ENCODE data around the gene LDLRAD3.
A peak's percentile ranks its signal among the peaks of the same experiment; 100 is the strongest.

LDLRAD3 gene

DNA sequence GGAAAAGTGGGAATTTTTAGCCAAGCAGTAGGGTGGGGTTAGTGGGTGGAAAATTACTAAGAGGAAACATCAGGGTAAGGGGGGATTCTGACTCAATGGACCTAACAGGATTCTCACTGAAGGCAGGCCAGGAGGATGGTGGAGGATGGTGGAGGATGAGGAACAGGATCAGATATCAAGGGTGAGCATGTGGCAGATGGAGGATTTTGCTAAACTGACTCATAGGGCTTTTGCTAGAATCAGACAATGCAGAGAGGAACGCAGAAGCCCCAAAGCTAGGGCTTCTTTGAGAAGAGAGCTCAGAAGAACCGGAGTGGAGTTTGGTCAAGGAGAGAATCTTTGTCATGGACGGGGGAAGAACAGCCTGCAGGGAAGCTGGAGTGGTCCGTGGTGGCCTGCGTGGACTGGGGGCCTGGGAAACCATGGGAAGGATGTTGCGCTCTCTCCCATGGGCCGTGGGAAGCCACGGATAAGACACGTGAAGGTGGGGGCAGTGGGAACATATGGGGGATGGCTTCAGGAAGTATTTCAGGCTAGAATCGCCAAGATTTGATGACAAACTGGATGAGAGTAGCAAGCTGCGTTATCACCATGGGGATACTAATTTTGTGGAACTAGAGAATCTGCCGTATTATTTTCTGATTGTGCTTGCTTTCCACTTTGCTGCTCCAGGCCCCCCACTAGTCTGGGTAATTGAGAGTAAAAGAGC lies 165.2 kb downstream of the LDLRAD3 start:
- Histone ChIP-seq H3K4me3 (ENCODE audit: low read depth, low read length) (no peak overlapping the region), H3K9ac (ENCODE audit: low read depth, low read length) (peak overlapping the region; percentile 10), H3K27me3 (ENCODE audit: control insufficient read depth, insufficient read depth, low read length) (no peaks in the 10 kb centered on the region), H3K4me1 (ENCODE audit: control insufficient read depth, insufficient read depth, low read length) (peaks cover 29% of the 10 kb centered on the region), H3K9me3 (ENCODE audit: control insufficient read depth, insufficient read depth, low read length) (no peaks in the 10 kb centered on the region), H3K36me3 (ENCODE audit: control insufficient read depth, insufficient read depth, low read length) (no peaks in the 10 kb centered on the region)

DNA sequence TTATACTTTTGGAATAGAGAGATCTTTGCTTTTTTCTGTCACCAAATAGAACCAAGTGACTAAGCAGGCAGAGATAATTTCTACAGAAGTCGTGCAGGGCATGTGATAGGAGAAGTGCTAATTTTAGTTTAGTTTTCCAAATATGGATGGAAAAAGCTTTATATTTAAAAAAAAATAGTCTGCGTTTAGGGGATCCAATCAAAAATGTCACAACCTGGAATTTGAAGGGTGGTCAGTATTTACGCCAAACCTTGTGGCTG lies 165.7 kb downstream of the LDLRAD3 start:
- H3K4me3 ChIP-seq (ENCODE audit: low read depth, low read length): no peak overlapping the region
- H3K9ac ChIP-seq (ENCODE audit: low read depth, low read length): no peak overlapping the region
- no peaks in the 10 kb centered on the region for H3K36me3 ChIP-seq (ENCODE audit: control insufficient read depth, insufficient read depth, low read length)
- no peaks in the 10 kb centered on the region for H3K9me3 ChIP-seq (ENCODE audit: control insufficient read depth, insufficient read depth, low read length)
- H3K4me1 ChIP-seq (ENCODE audit: control insufficient read depth, insufficient read depth, low read length): peaks cover 29% of the 10 kb centered on the region
- no peaks in the 10 kb centered on the region for H3K27me3 ChIP-seq (ENCODE audit: control insufficient read depth, insufficient read depth, low read length)

DNA sequence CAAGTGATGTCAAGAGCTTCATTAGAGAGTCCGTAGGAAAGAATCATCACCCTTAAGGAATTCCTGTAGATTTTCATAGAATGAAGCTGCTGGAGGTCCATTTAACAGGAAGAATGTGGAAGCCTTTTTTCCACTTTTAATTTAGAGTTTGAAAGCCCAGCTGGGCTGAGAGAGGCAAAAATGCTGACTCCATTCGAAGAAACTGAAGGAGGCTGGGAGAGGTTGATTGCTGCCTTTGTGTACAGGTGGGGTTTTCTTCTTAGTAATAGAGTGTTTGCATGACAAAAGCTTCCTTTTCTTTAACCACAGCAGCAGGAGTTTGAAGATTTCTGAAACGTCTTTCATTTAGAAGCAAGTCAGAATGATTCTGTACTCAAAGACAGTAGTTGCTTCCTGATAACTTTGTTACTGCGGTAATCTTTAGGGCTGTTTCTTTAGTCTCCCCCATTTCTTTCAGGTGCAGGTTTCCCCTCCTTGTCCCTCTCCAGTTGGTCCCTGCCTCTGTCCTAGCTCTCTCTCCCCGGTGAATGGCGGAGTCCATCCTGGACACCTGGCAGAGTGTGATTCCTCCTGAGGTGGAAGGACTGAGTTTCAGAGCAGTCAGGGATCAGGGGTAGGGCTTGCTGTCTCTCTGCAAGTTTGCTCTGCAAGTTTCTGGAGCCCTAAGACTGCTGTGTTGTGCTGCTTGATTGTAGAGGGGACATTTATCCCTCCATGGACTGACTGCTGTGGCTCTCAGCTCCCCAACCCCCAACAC lies 166.2 kb downstream of the LDLRAD3 start:
- Histone ChIP-seq H3K9me3 (ENCODE audit: control insufficient read depth, insufficient read depth, low read length) (no peaks in the 10 kb centered on the region), H3K36me3 (ENCODE audit: control insufficient read depth, insufficient read depth, low read length) (no peaks in the 10 kb centered on the region), H3K9ac (ENCODE audit: low read depth, low read length) (peak overlapping the region; percentile 77), H3K27me3 (ENCODE audit: control insufficient read depth, insufficient read depth, low read length) (no peaks in the 10 kb centered on the region), H3K4me1 (ENCODE audit: control insufficient read depth, insufficient read depth, low read length) (peaks cover 28% of the 10 kb centered on the region), H3K4me3 (ENCODE audit: low read depth, low read length) (peak overlapping the region; percentile 18)

DNA sequence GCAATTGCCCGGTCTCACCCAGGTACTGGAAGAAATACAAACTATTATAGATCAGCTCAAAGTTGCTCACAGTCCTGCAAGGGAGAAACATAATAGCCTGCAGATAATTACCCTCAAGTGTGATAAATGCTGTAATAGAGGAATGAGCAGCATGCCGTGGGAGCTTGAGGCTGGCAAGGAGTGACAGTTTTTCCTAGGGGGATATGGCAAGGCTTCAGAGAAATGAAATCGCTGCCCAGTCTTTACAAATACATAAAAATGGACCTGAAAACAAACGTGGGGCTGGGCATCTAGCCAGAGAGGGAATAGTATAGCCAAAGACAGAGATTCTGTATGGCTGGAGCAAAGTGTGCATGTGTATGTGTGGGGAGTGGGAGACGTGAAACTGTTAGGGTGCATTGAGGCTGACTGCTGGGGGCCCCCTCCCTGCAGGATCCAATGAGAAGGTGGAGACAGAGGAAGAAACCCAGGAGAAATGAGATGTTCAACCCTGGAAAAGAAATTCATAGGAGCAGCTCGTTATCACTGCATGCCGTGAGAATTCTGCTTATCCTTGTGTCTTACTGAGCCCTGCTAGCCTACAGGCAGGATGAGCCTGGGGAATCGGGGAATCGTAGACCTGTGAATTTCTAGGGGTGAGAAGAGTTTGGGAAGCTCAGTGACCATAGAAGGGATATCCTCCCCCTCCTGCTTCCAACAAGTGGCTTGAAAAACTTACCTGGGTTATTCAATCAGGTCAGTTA lies 167.0 kb downstream of the LDLRAD3 start:
- no peaks in the 10 kb centered on the region for H3K27me3 ChIP-seq (ENCODE audit: control insufficient read depth, insufficient read depth, low read length)
- H3K9me3 ChIP-seq (ENCODE audit: control insufficient read depth, insufficient read depth, low read length): no peaks in the 10 kb centered on the region
- H3K9ac ChIP-seq (ENCODE audit: low read depth, low read length): peak overlapping the region; percentile 77
- peaks cover 20% of the 10 kb centered on the region for H3K4me1 ChIP-seq (ENCODE audit: control insufficient read depth, insufficient read depth, low read length)
- H3K4me3 ChIP-seq (ENCODE audit: low read depth, low read length): peak overlapping the region; percentile 18
- H3K36me3 ChIP-seq (ENCODE audit: control insufficient read depth, insufficient read depth, low read length): peaks cover 2% of the 10 kb centered on the region

DNA sequence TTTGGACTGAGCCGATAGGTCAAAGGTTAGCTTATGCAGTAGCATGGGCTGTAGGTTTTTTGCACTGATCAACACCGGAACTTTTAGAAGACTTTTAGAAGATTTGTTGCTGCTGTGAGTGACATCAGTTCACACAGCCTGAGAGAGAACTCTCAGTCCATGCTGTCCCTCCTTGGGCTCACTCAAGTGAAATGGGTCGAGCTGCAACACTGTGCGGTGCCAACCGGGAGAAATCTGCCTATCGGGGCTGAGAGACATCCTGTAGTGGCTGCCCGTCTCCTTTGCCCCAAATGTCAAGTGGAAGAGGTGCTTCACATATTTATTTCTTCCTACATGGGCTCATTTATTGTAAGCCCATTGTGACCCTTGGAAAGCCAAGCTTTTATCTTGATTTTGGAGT lies 170.2 kb downstream of the LDLRAD3 start:
- Histone ChIP-seq H3K4me3 (ENCODE audit: low read depth, low read length) (no peak overlapping the region), H3K36me3 (ENCODE audit: control insufficient read depth, insufficient read depth, low read length) (peaks cover 2% of the 10 kb centered on the region), H3K9ac (ENCODE audit: low read depth, low read length) (no peak overlapping the region), H3K4me1 (ENCODE audit: control insufficient read depth, insufficient read depth, low read length) (peaks cover 17% of the 10 kb centered on the region), H3K27me3 (ENCODE audit: control insufficient read depth, insufficient read depth, low read length) (no peaks in the 10 kb centered on the region), H3K9me3 (ENCODE audit: control insufficient read depth, insufficient read depth, low read length) (no peaks in the 10 kb centered on the region)

DNA sequence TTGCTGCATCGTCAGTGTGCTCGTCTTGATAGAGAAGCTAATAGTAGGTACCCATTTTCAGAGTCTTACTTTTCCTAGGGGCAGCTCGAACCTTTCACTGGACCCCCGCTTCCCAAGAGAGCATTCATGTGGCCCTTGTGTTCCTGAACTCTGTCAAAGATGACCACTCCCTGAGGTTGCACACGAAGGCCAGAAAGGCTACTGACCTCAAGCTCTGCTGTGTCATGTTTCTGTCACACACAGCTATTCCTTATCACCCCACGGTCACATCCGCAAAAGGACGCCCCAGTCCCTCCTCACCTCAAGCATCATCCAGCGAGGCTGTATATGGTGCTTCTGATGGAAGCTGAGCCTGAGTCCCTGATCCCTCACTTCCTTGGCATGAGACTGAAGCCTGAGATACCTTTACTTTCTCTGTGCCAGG lies 171.5 kb downstream of the LDLRAD3 start:
- H3K4me3 ChIP-seq (ENCODE audit: low read depth, low read length): no peak overlapping the region
- peaks cover 2% of the 10 kb centered on the region for H3K36me3 ChIP-seq (ENCODE audit: control insufficient read depth, insufficient read depth, low read length)
- H3K9ac ChIP-seq (ENCODE audit: low read depth, low read length): no peak overlapping the region
- no peaks in the 10 kb centered on the region for H3K9me3 ChIP-seq (ENCODE audit: control insufficient read depth, insufficient read depth, low read length)
- no peaks in the 10 kb centered on the region for H3K27me3 ChIP-seq (ENCODE audit: control insufficient read depth, insufficient read depth, low read length)
- peaks cover 9% of the 10 kb centered on the region for H3K4me1 ChIP-seq (ENCODE audit: control insufficient read depth, insufficient read depth, low read length)

DNA sequence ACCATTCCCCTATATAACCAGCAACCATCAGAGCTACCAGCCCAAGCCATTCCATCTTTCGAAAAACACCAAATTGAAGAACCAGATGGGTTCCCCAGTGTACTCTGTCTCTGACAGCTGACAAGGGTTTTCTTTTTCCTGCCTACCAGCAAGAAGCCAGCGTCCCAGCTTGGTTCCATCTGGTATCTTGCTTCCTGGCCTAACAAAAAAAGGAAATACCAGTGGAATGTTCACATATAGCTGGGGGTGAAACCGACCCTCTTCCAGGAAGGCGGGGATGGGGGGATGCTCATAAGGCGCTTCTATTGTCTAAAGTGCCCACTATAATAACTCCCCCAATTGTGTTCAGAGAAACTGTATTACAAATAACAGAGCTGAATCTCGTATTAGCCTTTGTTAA lies 172.3 kb downstream of the LDLRAD3 start:
- Histone ChIP-seq H3K4me1 (ENCODE audit: control insufficient read depth, insufficient read depth, low read length) (peaks cover 2% of the 10 kb centered on the region), H3K9ac (ENCODE audit: low read depth, low read length) (no peak overlapping the region), H3K36me3 (ENCODE audit: control insufficient read depth, insufficient read depth, low read length) (peaks cover 2% of the 10 kb centered on the region), H3K4me3 (ENCODE audit: low read depth, low read length) (no peak overlapping the region), H3K27me3 (ENCODE audit: control insufficient read depth, insufficient read depth, low read length) (no peaks in the 10 kb centered on the region), H3K9me3 (ENCODE audit: control insufficient read depth, insufficient read depth, low read length) (no peaks in the 10 kb centered on the region)

DNA sequence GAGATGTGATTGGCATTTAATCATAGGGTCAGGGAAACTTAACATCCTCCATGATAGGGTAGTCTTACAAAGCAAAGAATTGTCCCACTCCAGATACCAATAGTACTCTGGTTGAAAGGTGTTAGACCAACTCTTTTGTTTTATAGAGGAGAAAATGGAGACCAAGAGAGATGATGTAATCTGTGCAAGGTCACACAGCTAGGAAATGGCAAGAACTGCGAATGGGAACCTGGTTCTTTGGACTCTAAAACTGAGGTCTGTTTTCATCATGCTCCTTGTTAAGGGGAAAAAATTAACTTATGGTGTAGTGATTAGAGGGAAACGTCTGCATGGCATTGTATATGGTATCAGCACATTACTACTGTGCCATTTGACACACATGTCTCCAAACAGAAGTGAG lies 174.2 kb downstream of the LDLRAD3 start:
- H3K9me3 ChIP-seq (ENCODE audit: control insufficient read depth, insufficient read depth, low read length): no peaks in the 10 kb centered on the region
- no peaks in the 10 kb centered on the region for H3K4me1 ChIP-seq (ENCODE audit: control insufficient read depth, insufficient read depth, low read length)
- H3K27me3 ChIP-seq (ENCODE audit: control insufficient read depth, insufficient read depth, low read length): no peaks in the 10 kb centered on the region
- H3K9ac ChIP-seq (ENCODE audit: low read depth, low read length): no peak overlapping the region
- H3K36me3 ChIP-seq (ENCODE audit: control insufficient read depth, insufficient read depth, low read length): peaks cover 2% of the 10 kb centered on the region
- H3K4me3 ChIP-seq (ENCODE audit: low read depth, low read length): no peak overlapping the region

DNA sequence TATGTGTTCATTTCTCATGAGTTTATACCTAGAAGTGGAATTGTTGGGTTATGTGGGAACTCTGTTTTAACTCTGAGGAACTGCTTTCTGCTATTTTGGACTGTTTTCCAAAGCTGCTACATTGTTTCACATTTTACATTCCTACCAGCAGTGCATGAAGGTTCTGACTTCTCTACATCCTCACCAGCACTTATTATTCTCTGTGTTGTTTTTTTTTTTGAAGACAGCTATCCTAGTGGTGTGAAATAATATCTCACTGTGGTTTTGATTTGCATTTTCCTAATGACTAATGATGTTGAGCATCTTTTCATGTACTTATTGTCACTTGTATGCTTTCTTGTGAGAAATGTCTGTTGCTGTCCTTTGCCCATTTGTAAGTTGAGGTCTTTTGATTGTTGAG lies 175.4 kb downstream of the LDLRAD3 start:
- Histone ChIP-seq H3K36me3 (ENCODE audit: control insufficient read depth, insufficient read depth, low read length) (peaks cover 2% of the 10 kb centered on the region), H3K27me3 (ENCODE audit: control insufficient read depth, insufficient read depth, low read length) (no peaks in the 10 kb centered on the region), H3K9ac (ENCODE audit: low read depth, low read length) (no peak overlapping the region), H3K4me3 (ENCODE audit: low read depth, low read length) (no peak overlapping the region), H3K4me1 (ENCODE audit: control insufficient read depth, insufficient read depth, low read length) (no peaks in the 10 kb centered on the region), H3K9me3 (ENCODE audit: control insufficient read depth, insufficient read depth, low read length) (no peaks in the 10 kb centered on the region)

DNA sequence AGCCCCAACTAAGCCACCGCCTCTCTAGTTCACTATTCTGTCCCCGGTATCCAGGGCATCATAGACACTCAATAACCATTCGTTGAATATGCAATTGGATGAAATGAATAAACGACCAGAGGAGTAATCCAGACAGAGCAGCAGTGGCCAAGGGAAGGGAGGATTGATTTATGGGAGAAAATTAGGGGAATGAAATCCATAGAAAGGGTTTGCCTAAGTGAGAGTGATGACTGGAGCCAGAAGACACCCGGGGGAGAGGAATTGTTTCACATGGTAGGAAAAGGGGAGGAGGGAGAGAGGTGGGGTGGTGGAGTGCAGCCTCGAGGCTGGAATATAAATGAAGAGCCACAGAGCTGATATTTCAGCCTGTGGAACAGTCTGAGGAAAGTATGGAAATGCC lies 177.2 kb downstream of the LDLRAD3 start:
- Histone ChIP-seq H3K36me3 (ENCODE audit: control insufficient read depth, insufficient read depth, low read length) (no peaks in the 10 kb centered on the region), H3K27me3 (ENCODE audit: control insufficient read depth, insufficient read depth, low read length) (no peaks in the 10 kb centered on the region), H3K4me3 (ENCODE audit: low read depth, low read length) (no peak overlapping the region), H3K9me3 (ENCODE audit: control insufficient read depth, insufficient read depth, low read length) (no peaks in the 10 kb centered on the region), H3K4me1 (ENCODE audit: control insufficient read depth, insufficient read depth, low read length) (peaks cover 2% of the 10 kb centered on the region), H3K9ac (ENCODE audit: low read depth, low read length) (no peak overlapping the region)

DNA sequence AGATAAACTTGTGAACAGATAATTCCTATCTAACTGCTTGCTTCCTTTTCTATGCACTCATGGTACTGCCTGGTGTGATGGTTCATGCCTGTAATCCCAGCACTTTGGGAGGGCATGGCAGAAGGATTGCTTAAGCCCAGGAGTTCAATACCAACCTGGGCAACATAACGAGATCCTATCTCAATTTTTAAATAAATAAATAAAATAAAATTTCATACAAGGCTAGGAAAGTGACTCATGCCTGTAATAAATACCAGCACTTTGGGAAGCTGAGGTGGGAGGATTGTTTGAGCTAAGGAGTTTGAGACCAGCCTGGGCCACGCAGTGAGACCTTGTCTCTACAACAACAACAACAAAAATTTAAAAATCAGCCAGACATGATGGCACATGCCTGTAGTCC lies 178.8 kb downstream of the LDLRAD3 start:
- no peak overlapping the region for H3K4me3 ChIP-seq (ENCODE audit: low read depth, low read length)
- no peaks in the 10 kb centered on the region for H3K36me3 ChIP-seq (ENCODE audit: control insufficient read depth, insufficient read depth, low read length)
- no peaks in the 10 kb centered on the region for H3K27me3 ChIP-seq (ENCODE audit: control insufficient read depth, insufficient read depth, low read length)
- H3K4me1 ChIP-seq (ENCODE audit: control insufficient read depth, insufficient read depth, low read length): peaks cover 2% of the 10 kb centered on the region
- H3K9me3 ChIP-seq (ENCODE audit: control insufficient read depth, insufficient read depth, low read length): no peaks in the 10 kb centered on the region
- no peak overlapping the region for H3K9ac ChIP-seq (ENCODE audit: low read depth, low read length)
